Measurements from ENCODE around the gene CCL19.

GRCh38 chr9:34644766-34645314 is 46.2 kb downstream of the CCL19 start:
- TF ChIP-seq EZH2phosphoT487 (IDR thresholded peaks at IDR 0.05; ENCODE audit: borderline replicate concordance, low read depth, low read length) (no peak), CTCF (conservative IDR thresholded peaks at IDR 0.05; ENCODE audit: low read length) (no peak)
